HCT116 (cell line): Measurements from ENCODE around the gene UAP1L1. TPM values are rescaled to one million over a fixed set of nuclear protein-coding genes. Genes with fewer than 3 reads are reported as not detected.

ENCODE experiments used
- ATAC-seq: fragments of 200-7000 bp; cut with Tn5 transposase; 2 replicates; pipeline ENCODE4 v1.9.1; 2020; ENCODE audit warnings: mild to moderate bottlenecking, moderate library complexity
- BruUV-seq: library from RNA; stranded (reverse); fragments of 400-500 nt; replicated peaks from 2 replicates; lab custom pipeline; 2021; lab: Mats Ljungman, UMichigan
- CTCF ChIA-PET: fragments of 300-600 bp; sonication (Branson Sonifier 250); formaldehyde crosslinking; loops from one replicate; lab custom pipeline; 2021; ENCODE audit warnings: antibody characterized with exemption; lab: Charles Lee
- POLR2A ChIA-PET: fragments of 300-600, 350-600 bp; sonication (Branson Sonifier 250); formaldehyde crosslinking; loops from one replicate; lab custom pipeline; 2021; ENCODE audit warnings: antibody characterized with exemption; lab: Charles Lee
- RAD21 ChIA-PET, 2 experiments: fragments of 300-600 bp; sonication (Branson Sonifier 250); formaldehyde crosslinking; loops; one replicate each; lab custom pipeline; 2023; ENCODE audit warnings: low total read pairs in 2 of 2; ENCODE audit not compliant: uncharacterized antibody in 2 of 2, unreplicated experiment in 2 of 2, low non-redundant PET in 1 of 2; lab: Charles Lee
- DNase-seq: peaks from one replicate; pipeline ENCODE4 v3.0.0-alpha.2; 2010; ENCODE audit warnings: low read depth, low spot score
- H2AFZ ChIP-seq: fragments of 200-600 bp; shearing (Covaris generic), sonication (generic); 2 replicates; pipeline ENCODE4 v1.6.1; 2017; ENCODE audit warnings: low read depth, mixed run types, mixed read lengths, antibody characterized with exemption, low read length; ENCODE audit not compliant: poor library complexity, severe bottlenecking
- H3K27ac ChIP-seq: 2 replicates; pipeline ENCODE4 v1.5.1; 2012; ENCODE audit warnings: low read depth, low read length
- H3K27me3 ChIP-seq: fragments of 200-600 bp; sonication (generic); 2 replicates; pipeline ENCODE4 v1.6.1; 2016; ENCODE audit warnings: mixed run types, low read length, mixed read lengths; ENCODE audit not compliant: insufficient read depth
- H3K36me3 ChIP-seq, 2 experiments: fragments of 200-500 bp in 1 of 2; fragments of 200-600 bp in 1 of 2; sonication (Bioruptor generic) in 1 of 2; sonication (generic) in 1 of 2; 2 replicates each; pipeline versions ENCODE4 v1.5.1 to v1.6.1; 2014 to 2016; ENCODE audit warnings: low read length in 2 of 2, inconsistent platforms in 1 of 2, mixed read lengths in 1 of 2, mixed run types in 1 of 2; ENCODE audit not compliant: insufficient read depth in 2 of 2, control insufficient read depth in 1 of 2
- H3K4me1 ChIP-seq, 2 experiments: fragments of 200-600 bp in 1 of 2; sonication (generic) in 1 of 2; 2 replicates each; pipeline versions ENCODE4 v1.5.1 to v1.6.1; 2012 to 2017; ENCODE audit warnings: low read length in 2 of 2, inconsistent platforms in 1 of 2, mild to moderate bottlenecking in 1 of 2, mixed read lengths in 1 of 2, mixed run types in 1 of 2, moderate library complexity in 1 of 2; ENCODE audit not compliant: insufficient read depth in 2 of 2, control insufficient read depth in 1 of 2
- H3K4me2 ChIP-seq: fragments of 200-600 bp; sonication (generic); 2 replicates; pipeline ENCODE4 v1.6.1; 2017; ENCODE audit warnings: mixed run types, low read length, mixed read lengths
- H3K4me3 ChIP-seq, 2 experiments: fragments of 200-600 bp in 1 of 2; sonication (generic) in 1 of 2; replicated peaks in 1 of 2; 2 replicates each; pipeline ENCODE4 v1.5.1; 2011 to 2016; ENCODE audit warnings: low read length in 2 of 2, control low read depth in 1 of 2, low read depth in 1 of 2, mild to moderate bottlenecking in 1 of 2, mixed read lengths in 1 of 2, mixed run types in 1 of 2
- H3K79me2 ChIP-seq: fragments of 200-600 bp; sonication (generic); 2 replicates; pipeline ENCODE4 v1.6.1; 2017; ENCODE audit warnings: mild to moderate bottlenecking, mixed run types, low read length, moderate library complexity, mixed read lengths; ENCODE audit not compliant: insufficient read depth
- H3K9ac ChIP-seq: fragments of 200-600 bp; sonication (generic); 2 replicates; pipeline ENCODE4 v1.6.1; 2016; ENCODE audit warnings: low read length, mixed read lengths
- H3K9me2 ChIP-seq: fragments of 200-600 bp; sonication (generic), shearing (Covaris generic); 2 replicates; pipeline ENCODE4 v1.6.1; 2017; ENCODE audit warnings: mixed run types, mild to moderate bottlenecking, moderate library complexity; ENCODE audit not compliant: insufficient read depth
- H3K9me3 ChIP-seq, 2 experiments: fragments of 200-500 bp in 1 of 2; fragments of 200-600 bp in 1 of 2; sonication (Bioruptor generic) in 1 of 2; sonication (generic) in 1 of 2; 2 replicates each; pipeline ENCODE4 v1.6.1; 2014 to 2017; ENCODE audit warnings: low read length in 2 of 2, mixed read lengths in 2 of 2, inconsistent platforms in 1 of 2, low read depth in 1 of 2, mild to moderate bottlenecking in 1 of 2, mixed run types in 1 of 2, moderate library complexity in 1 of 2; ENCODE audit not compliant: control insufficient read depth in 1 of 2, insufficient read depth in 1 of 2
- H4K20me1 ChIP-seq: fragments of 200-600 bp; sonication (generic), shearing (Covaris generic); 2 replicates; pipeline ENCODE4 v1.6.1; 2017; ENCODE audit warnings: mixed run types, mild to moderate bottlenecking, moderate library complexity; ENCODE audit not compliant: insufficient read depth
- CEBPB ChIP-seq: IDR thresholded peaks from 2 replicates; pipeline ENCODE4 v1.6.1; 2012; ENCODE audit warnings: low read depth
- EGR1 ChIP-seq: IDR thresholded peaks from 2 replicates; pipeline ENCODE4 v1.6.1; 2012; ENCODE audit warnings: low read depth
- SIN3A ChIP-seq: IDR thresholded peaks from 2 replicates; pipeline ENCODE4 v1.6.1; 2012; ENCODE audit warnings: low read depth
- SP1 ChIP-seq: IDR thresholded peaks from 2 replicates; pipeline ENCODE4 v1.6.1; 2012; ENCODE audit warnings: low read depth
- SRF ChIP-seq: IDR thresholded peaks from 2 replicates; pipeline ENCODE4 v1.6.1; 2012; ENCODE audit warnings: low read depth
- YY1 ChIP-seq: IDR thresholded peaks from 2 replicates; pipeline ENCODE4 v1.6.1; 2011; ENCODE audit warnings: low read length, low read depth, moderate library complexity, mild to moderate bottlenecking; ENCODE audit not compliant: insufficient replicate concordance; ENCODE audit errors: extremely low read depth
- ZNF274 ChIP-seq: fragments of 200-500 bp; sonication (Bioruptor generic); IDR thresholded peaks from 2 replicates; pipeline ENCODE4 v1.6.1; 2014; ENCODE audit warnings: mild to moderate bottlenecking, low read depth, low read length, inconsistent platforms
- intact Hi-C: fragments of 100-400 bp; cut with micrococcal nuclease; formaldehyde crosslinking; loops from 2 replicates; pipeline ENCODE4 v1.10.0; 2022
- total RNA-seq: library from RNA; stranded (reverse); gene quantifications from one replicate; pipeline ENCODE4 v1.2.1, GENCODE V29; 2021; ENCODE audit not compliant: unreplicated experiment
- TF ChIP-seq, protein P1 (sequence below), 3 experiments: fragments of 200-600 bp in 1 of 3; sonication (generic) in 1 of 3; IDR thresholded peaks in 2 of 3; conservative IDR thresholded peaks in 1 of 3; 2 replicates each; pipeline ENCODE4 v1.5.1; 2012 to 2017; ENCODE audit warnings: low read depth in 2 of 3, low read length in 2 of 3, antibody characterized with exemption in 1 of 3, borderline replicate concordance in 1 of 3, control low read depth in 1 of 3, mild to moderate bottlenecking in 1 of 3, mixed read lengths in 1 of 3, mixed run types in 1 of 3, moderate library complexity in 1 of 3; ENCODE audit not compliant: insufficient read depth in 1 of 3
- TF ChIP-seq, protein P2 (sequence below): IDR thresholded peaks from 2 replicates; pipeline ENCODE4 v1.6.1; 2012; ENCODE audit warnings: low read depth

Gene UAP1L1
- total RNA-seq, 1 experiment from 2014 or later = 11.0 TPM

DNA sequence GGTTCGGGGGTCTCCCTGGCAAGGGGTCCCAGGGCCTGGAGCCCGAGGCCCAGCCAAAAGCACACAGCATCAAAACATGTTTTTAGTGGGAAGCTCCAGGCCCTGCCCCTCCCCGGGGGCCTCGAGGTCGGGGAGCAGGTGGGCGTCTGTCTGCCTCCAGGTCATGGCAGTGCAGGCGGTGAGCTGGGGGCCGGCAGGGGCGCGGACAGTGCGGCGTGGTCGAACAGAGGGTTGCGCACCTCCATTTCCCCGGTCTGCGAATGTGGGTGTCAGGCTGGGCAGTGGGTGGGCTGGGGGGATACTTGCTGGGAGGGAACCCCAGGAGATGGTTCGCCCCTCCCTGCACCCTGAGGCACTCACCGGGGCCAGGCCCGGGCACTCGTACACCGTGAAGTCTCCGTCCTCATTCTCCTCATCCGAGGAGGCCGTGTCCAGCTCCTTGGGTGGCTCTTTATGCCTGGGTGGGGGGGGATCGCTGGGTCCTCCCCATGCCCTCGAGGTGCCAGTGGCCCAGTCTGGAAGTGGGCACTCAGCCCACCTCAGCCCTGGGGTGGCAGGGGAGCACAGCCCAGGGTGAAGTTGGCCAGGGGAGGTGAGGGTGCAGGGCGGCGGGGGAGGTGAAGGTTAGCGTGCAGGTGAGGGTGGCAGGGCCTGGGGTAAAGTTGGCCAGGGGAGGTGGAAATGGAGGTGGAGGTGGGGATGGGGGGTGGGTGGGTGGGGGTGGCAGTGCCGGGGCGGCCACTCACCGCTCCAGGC, 37.5 kb upstream of the UAP1L1 start:
- no peaks in the 10 kb centered on the region for H3K9me3 ChIP-seq
- RAD21 ChIA-PET = no interaction called here
- no peak overlapping the region for H2AFZ ChIP-seq
- no peak overlapping the region for H3K4me2 ChIP-seq
- TF ChIP-seq, protein P1, sequence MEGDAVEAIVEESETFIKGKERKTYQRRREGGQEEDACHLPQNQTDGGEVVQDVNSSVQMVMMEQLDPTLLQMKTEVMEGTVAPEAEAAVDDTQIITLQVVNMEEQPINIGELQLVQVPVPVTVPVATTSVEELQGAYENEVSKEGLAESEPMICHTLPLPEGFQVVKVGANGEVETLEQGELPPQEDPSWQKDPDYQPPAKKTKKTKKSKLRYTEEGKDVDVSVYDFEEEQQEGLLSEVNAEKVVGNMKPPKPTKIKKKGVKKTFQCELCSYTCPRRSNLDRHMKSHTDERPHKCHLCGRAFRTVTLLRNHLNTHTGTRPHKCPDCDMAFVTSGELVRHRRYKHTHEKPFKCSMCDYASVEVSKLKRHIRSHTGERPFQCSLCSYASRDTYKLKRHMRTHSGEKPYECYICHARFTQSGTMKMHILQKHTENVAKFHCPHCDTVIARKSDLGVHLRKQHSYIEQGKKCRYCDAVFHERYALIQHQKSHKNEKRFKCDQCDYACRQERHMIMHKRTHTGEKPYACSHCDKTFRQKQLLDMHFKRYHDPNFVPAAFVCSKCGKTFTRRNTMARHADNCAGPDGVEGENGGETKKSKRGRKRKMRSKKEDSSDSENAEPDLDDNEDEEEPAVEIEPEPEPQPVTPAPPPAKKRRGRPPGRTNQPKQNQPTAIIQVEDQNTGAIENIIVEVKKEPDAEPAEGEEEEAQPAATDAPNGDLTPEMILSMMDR (IDR thresholded peaks at IDR 0.05 in 2 of 3, conservative IDR thresholded peaks at IDR 0.05 in 1 of 3; ENCODE audit: borderline replicate concordance in 1 of 3, insufficient read depth in 1 of 3, low read depth in 2 of 3, low read length in 2 of 3) = no peak
- TF ChIP-seq CEBPB = no peak
- no peak for TF ChIP-seq ZNF274
- TF ChIP-seq EGR1 = no peak
- no peaks in the 10 kb centered on the region for H4K20me1 ChIP-seq
- no peak overlapping the region for H3K4me3 ChIP-seq
- H3K4me1 ChIP-seq = peaks cover 14 to 24% of the 10 kb centered on the region in 2 experiments
- ATAC-seq = no peak
- CTCF ChIA-PET = interaction anchor here (1.4 kb wide), 1 partner anchor 11 kb away, joined by 5 read pairs; no protein-coding TSS in a partner anchor
- BruUV-seq = TSS peak; percentile 30
- POLR2A ChIA-PET = no interaction called here
- intact Hi-C loops = loop anchor here (5.0 kb wide), 1 partner anchor 197 kb away; the partner anchor contains the start of gene AJM1
- H3K27ac ChIP-seq = no peak overlapping the region
- H3K27me3 ChIP-seq = no peaks in the 10 kb centered on the region
- no peak overlapping the region for H3K9ac ChIP-seq
- H3K36me3 ChIP-seq = peaks cover 3 to 7% of the 10 kb centered on the region in 2 experiments; a peak in 2 of 4 replicates
- no peaks in the 10 kb centered on the region for H3K9me2 ChIP-seq
- H3K79me2 ChIP-seq = peaks cover 16% of the 10 kb centered on the region; the same call in 1 of the 2 replicates
- DNase-seq = no peak

DNA sequence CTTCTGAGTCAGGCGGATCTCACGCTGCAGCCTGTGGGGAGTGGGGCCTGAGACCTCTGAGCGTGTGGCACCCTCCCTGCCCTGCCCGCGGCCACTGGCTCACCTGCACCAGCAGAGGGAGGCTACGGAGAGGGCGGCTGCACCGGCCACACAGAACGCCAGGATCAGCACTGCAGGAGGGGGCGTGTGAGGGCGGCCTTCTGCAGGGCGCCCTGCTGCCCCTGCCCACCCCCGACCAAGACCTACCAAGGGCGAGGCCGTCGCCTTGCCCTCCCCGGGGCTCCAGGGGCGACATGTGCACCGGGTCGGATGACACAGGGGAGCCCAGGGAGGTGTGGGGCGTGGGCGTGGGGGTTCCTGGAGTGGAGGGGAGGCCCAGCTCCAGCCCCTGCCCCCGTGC, 36.7 kb upstream of the UAP1L1 start:
- Histone ChIP-seq H3K4me2 (no peak overlapping the region), H3K9me2 (no peaks in the 10 kb centered on the region), H2AFZ (no peak overlapping the region), H3K4me1 (peaks cover 12 to 22% of the 10 kb centered on the region in 2 experiments), H3K79me2 (peaks cover 24% of the 10 kb centered on the region; the same call in 1 of the 2 replicates), H3K4me3 (no peak overlapping the region), H3K36me3 (peaks cover 3 to 7% of the 10 kb centered on the region in 2 experiments; a peak in 2 of 4 replicates), H3K27me3 (no peaks in the 10 kb centered on the region), H3K9ac (no peak overlapping the region), H3K27ac (no peak overlapping the region), H3K9me3 (no peaks in the 10 kb centered on the region), H4K20me1 (no peaks in the 10 kb centered on the region)
- DNase-seq (no peak), ATAC-seq (no peak)
- no TSS peak for BruUV-seq
- intact Hi-C loops = no loop called here
- POLR2A ChIA-PET = no interaction called here
- RAD21 ChIA-PET = no interaction called here
- CTCF ChIA-PET = no interaction called here
- no peak for TF ChIP-seq CEBPB
- no peak for TF ChIP-seq SP1
- no peak for TF ChIP-seq SRF
- no peak for TF ChIP-seq YY1
- TF ChIP-seq, protein P2, sequence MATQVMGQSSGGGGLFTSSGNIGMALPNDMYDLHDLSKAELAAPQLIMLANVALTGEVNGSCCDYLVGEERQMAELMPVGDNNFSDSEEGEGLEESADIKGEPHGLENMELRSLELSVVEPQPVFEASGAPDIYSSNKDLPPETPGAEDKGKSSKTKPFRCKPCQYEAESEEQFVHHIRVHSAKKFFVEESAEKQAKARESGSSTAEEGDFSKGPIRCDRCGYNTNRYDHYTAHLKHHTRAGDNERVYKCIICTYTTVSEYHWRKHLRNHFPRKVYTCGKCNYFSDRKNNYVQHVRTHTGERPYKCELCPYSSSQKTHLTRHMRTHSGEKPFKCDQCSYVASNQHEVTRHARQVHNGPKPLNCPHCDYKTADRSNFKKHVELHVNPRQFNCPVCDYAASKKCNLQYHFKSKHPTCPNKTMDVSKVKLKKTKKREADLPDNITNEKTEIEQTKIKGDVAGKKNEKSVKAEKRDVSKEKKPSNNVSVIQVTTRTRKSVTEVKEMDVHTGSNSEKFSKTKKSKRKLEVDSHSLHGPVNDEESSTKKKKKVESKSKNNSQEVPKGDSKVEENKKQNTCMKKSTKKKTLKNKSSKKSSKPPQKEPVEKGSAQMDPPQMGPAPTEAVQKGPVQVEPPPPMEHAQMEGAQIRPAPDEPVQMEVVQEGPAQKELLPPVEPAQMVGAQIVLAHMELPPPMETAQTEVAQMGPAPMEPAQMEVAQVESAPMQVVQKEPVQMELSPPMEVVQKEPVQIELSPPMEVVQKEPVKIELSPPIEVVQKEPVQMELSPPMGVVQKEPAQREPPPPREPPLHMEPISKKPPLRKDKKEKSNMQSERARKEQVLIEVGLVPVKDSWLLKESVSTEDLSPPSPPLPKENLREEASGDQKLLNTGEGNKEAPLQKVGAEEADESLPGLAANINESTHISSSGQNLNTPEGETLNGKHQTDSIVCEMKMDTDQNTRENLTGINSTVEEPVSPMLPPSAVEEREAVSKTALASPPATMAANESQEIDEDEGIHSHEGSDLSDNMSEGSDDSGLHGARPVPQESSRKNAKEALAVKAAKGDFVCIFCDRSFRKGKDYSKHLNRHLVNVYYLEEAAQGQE = no peak
- no peak for TF ChIP-seq SIN3A
- TF ChIP-seq, protein P1 (IDR thresholded peaks at IDR 0.05 in 2 of 3, conservative IDR thresholded peaks at IDR 0.05 in 1 of 3; ENCODE audit: borderline replicate concordance in 1 of 3, insufficient read depth in 1 of 3, low read depth in 2 of 3, low read length in 2 of 3) = no peak
